AG08396 (cell line): ENCODE results near the gene PANX2.
A peak's percentile ranks its signal among the peaks of the same experiment; 100 is the strongest.
"Not testable (repeated sequence)": the region's sequence is repeated elsewhere in the genome, so short reads cannot be mapped to it uniquely, and the experiment has no call there.

Experiments
- DNase-seq: peaks from one replicate; pipeline ENCODE4 v3.0.0; 2012; ENCODE audit warnings: low spot score, mixed read lengths

PANX2 gene

DNA sequence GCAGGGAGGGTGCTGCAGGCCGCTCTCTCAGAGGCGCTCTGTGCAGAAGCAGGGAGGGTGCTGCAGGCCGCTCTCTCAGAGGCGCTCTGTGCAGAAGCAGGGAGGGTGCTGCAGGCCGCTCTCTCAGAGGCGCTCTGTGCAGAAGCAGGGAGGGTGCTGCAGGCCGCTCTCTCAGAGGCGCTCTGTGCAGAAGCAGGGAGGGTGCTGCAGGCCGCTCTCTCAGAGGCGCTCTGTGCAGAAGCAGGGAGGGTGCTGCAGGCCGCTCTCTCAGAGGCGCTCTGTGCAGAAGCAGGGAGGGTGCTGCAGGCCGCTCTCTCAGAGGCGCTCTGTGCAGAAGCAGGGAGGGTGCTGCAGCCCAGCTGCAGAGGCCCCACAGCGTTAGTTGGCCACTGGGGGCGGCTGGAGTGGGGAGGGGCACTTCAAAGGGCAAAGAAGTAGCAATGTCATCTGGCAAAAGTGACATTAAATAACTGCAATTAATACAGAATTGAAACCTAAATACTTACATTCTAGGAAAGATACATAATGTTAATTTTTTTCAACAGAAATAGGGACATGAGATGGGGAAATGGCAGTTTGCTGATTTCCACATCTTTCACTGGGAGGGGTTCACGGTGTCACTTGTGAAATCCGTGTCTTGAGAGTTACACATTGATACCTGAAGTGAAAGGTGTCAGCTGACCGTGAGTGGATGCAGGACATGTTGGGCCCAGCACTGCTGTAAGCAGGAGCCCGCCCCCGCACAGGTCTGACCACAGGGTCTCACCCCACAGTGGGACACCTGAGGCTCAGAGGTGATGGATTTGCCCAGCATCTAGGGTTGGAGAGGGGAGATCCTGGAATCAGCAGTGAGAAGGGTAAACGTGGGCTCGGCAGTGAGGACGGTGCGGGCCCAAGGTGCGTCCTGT is 23.0 kb upstream of the PANX2 start:
- not testable (repeated sequence) for DNase-seq

DNA sequence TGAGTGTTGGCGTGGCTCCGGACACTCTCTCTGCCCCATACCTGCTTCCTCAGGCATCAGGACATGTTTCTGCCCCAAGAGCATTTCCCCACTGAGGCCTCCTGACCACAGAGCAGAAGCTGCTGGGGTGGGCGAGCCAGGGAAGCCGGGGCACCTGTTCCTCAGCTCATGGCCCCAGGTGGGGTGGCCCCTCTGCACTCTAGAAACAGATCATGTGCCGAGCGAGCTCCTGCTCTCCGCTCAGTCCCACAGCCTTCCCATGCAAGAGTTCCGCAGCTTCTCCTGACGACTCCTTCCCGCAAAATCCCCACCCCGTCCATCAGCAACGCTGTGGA is 22.4 kb upstream of the PANX2 start:
- no peak for DNase-seq

DNA sequence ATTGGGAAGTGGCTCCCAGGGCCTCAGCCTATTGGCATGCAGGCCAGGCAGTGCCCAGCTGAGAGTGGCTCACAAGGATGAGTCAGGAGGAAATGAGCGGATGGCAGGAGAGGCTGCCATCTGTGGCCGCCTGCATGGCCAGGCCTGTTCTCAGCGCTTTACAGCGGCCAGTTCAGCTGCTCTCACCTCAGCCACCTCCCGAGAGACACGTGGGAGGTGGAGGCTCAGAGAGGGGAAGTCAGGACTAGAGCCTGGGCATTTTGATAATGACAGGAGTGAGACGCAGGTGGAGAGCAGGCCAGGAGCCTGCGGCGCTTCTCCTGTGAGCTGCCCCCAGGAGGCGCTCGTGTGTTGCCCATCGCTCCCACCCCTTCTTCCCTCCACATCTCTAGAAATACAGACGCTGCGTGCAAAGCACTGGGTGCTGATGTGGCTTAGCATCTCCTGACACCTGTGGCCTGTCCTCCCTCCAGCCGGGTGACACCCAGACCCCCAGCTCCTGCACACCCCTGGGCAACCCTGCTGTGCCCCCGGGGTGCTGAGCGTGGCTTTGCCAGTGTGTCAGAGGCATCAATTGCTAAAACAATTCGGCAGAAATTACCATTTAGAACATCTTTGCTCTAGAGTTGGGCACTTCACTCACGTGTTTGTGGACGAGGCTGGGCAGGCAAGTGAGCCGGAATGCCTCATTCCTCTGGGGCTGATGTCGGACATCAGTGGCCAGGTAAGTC is 21.4 kb upstream of the PANX2 start:
- DNase-seq: peak; percentile 61

DNA sequence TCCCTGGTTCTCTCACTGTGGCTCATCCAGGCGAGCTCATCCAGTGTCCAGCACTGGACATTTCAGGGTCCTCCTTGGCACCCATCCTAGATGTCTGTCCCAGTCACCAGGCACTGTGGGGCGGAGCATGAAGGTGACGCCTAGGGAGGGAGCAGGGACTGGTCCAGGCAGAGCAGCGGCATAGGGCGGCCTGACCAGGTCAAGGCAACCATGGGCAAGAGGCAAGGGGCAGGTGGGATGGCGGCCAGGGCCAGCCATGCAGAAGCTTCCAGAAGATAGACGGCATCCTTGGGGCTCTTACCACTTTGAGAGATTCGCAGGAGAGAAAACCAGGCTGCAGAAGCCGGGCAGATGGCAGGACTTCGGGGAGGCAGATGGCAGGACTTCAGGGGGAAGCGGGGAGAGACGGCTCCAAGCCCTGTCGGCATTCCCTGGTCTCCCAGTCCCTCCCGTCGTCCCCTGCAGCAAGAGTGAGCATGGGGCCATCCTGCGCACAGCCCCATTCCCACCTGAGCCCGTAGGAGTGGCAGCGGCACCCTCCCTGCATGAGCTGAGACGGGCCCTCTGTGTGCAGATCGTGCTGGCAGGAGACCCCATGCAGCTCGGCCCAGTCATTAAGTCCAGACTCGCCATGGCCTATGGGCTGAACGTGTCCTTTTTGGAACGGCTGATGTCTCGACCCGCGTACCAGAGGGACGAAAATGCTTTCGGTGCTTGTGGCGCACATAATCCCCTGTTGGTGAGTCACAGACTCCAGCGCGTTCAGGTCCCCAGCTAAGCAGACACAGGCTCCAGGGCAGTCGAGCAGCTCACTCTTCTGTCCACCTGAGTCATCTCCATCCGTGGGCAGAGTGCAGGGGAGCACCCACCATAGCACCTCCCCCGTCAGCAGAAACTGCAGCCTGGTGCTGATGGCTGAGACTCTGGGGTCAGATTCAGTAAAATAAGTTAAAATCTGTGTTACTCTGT is 20.1 kb upstream of the PANX2 start:
- DNase-seq: no peak

DNA sequence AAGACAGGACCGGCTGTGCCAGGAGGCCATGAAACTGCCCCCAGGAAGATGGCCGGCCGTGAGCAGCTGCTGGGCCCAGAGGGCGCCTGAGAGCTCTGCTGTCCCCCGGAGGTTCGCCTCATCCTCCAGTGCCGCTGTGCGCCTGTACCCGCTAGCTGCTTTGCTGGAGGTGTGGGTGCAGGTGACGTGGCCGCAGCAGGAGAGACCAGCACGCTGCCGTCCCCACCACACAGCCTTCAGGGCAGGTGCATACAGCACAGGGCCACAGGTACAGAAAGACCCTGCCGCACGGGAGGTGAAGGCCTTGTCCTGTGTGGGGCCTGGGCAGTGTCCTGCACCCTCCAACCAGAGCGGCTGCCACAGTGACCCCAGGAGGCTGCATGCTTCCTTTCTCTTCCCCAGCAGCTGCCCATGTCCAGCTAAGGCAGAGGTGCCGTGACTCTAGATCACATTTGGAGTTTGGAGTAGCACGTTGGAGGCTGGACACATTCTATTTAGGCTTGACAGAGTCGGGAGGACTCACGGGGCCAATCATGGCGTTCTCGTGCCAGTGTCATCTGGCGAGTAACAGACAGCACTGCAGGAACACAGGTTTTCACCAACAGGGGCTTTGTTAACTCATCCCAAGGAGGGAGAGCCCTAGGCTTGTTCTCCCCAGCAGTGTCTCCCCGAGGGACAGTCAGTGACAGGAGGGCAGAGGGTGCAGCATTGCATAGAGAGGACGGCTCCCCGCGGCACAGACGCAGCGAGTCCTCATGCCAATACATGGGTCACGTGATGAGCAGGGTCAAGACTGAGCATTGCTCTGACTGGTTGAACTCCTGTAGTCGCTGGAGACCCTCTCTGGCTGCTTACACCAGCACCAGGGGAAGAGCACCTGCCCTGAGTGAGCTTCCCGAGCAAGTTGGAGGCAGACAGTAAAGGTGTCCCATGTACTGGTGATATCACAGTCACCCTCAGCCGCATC is 18.7 kb upstream of the PANX2 start:
- DNase-seq: no peak

DNA sequence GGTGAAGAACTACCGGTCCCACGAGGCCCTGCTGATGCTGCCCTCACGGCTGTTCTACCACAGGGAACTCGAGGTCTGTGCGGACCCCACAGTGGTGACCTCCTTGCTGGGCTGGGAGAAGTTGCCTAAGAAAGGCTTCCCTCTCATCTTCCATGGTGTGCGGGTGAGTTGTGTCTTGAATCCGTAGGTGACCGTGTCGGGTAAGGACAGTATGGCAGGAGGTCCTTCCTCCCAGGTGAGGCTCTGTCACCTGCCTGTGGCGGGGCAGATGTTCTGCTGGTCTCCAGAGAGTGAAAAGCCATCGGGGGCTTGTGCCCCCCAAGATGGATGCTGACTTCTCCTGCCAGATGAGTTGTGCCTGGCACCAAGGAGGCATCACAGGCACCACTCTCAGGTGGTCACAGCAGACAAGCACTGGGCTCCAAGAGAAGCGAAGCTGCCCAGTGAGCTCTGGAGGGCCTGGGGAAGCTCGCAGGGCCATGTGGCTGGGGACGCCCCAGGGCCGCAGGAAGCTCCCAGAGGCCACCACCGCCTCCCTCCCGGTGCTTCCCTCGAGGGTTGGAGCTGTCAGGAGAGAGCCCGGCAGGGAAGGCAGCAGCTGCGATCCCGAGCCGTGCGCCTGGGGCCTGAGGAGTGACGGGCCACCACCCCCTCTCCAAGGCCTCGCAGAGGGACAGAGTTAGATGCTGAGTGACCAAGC is 17.3 kb upstream of the PANX2 start:
- no peak for DNase-seq

DNA sequence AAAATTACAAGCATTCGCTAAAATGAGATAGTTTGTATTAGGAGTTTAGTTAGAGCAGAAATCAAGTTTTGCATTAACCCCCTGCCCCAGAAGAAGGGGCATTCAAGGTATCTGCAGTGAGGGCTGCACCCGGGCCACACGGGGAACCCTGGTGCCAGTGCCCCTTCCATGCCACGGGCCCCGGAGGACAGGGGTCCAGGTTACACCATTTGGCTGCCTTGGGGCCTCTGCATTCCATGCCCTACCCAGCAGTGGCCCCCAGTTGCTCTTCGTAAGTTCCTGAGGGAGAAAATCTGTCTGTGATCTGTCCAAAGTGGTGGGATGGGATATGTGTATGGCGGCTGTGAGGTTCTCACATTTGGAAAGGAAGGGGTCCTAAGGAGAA is 16.8 kb upstream of the PANX2 start:
- DNase-seq: no peak

DNA sequence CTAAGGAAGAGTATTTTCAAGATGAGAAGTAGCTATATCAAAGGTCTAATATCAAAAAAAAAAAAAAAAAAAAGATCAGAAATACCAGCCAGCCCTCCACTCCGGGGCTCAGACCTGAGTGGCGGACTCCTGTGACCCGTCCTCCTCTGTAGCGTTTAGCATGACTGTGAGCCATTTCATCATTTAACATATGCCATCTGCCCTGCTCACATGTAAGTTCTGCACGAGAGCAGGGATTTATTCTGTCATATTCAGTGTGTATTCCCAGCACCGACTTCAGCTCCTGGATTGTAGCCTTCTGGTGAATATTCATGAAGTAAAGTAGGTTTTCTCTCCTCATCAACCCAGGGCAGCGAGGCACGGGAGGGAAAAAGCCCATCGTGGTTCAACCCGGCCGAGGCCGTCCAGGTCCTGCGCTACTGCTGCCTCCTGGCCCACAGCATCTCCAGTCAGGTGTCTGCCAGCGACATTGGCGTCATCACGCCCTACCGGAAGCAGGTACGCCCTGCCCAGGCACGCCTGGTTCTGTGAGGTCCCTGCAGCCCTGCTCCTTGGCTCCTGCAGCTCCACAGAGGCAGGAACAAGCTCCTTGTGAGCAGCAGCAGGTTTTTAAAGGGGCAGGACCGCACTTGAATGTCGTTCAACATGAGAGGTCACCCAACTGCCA is 12.7 kb upstream of the PANX2 start:
- DNase-seq: no peak

DNA sequence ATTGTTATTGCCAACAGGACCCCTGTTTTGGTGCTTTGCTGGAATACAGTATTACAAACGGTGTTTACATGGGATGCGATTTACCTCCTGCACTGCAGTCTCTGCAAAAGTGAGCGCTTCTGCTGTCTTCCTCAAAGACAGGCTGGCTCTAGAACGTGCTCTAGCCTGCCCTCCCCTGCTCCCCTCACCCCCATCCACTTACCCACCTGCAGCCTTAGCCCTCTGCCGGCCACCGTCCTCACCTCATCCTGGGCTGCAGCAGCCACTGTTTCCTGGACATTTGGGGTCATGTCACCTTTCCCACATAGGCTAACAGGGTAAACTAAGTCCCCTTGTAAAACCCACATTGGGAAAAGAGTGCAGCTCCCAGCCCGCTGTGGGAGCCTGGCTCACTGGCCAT is 9.6 kb upstream of the PANX2 start:
- no peak for DNase-seq

DNA sequence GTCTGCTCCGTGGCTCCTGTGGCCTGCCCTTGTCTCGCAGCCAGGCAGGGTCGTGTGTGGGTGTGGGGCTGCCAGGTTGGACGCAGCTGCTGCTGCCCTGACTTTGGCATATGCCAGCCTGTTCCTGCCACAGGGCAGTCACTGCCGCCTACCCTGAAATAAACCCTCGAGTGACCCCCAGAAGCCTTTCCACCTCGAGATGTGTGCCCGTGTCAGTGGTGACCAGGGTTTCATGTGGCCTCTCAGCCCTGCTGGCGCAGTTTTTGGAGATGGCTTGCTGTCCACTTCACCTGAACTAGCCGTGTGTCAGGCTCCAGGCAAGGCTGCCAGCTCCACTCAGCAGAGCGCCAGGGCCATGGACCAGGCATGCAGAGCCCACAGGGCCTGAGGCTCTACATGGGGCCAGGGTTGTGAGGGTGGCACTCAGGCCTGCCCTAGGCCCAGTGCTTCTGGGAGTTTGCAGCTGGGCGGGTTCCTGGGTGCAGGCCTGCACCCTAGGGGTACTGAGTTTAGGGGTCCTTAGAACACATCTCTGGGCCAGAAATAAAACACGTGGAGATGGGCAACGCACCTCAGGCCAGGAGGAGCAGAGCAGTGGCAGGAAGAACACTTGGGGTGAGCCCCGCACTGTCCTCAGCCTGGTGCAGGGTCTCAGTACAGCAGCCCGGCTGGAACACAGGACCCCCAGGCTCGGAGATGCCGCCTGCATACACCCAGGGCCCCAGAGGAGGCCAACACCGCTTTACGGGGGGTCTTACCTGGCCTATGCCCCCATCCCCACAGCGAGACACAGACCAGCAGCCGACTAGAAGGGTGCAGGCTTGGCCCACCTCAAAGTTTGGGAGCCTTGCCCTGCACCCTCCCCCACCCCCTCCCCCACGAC is 8.8 kb upstream of the PANX2 start:
- no peak for DNase-seq

DNA sequence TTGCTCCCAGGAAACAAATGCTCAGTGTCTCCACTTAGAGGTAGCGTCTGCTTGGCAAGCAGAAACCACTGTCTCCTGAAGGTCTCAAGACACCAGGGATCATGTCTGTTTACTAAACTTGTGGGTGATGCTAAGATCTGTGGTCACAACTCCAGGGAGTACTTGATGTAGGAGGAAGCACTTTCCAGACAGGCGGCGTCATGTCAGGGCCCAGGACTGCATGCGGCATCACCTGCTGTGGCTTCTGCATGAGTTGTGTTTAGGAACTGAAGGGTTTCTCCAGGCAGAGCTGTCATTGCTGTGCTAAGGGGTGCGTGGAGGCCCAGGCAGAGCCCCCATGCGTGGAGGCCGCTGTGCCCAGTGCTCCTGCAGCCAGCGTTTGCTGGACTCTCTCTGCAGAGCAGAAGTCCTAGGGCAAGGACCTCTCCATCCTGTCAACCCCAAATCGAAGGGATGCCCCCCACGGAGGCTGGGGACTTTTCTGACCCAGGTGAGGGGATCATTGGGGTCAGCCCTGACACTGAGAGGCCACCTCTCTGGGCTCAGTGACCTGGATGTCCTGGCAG is 8.1 kb upstream of the PANX2 start:
- DNase-seq: no peak

DNA sequence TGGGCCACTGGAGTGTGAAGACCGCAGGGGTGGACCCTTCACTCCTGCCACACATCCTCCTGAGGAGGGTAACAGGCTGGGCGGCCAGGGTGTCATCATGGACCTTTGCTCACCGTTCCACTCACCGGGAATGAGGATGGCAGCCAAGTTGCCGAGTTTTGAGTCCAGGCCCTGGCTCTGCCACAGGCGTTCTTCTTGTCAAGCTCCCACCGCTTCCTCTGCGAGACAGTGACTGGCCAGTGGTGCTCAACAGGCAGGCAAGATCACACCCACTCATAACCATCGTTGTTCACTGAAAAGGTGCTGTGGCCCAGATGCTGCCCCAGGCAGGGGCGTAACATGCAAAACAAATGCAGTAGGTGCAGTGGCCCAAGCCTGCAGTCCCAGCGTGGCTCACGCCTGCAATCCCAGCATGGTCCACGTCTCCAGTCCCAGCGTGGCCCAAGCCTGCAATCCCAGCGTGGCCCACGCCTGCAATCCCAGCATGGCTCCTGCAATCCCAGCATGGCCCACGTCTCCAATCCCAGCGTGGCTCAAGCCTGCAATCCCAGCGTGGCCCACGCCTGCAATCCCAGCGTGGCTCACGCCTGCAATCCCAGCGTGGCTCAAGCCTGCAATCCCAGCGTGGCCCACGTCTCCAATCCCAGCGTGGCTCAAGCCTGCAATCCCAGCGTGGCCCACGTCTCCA is 5.0 kb upstream of the PANX2 start:
- no peak for DNase-seq

DNA sequence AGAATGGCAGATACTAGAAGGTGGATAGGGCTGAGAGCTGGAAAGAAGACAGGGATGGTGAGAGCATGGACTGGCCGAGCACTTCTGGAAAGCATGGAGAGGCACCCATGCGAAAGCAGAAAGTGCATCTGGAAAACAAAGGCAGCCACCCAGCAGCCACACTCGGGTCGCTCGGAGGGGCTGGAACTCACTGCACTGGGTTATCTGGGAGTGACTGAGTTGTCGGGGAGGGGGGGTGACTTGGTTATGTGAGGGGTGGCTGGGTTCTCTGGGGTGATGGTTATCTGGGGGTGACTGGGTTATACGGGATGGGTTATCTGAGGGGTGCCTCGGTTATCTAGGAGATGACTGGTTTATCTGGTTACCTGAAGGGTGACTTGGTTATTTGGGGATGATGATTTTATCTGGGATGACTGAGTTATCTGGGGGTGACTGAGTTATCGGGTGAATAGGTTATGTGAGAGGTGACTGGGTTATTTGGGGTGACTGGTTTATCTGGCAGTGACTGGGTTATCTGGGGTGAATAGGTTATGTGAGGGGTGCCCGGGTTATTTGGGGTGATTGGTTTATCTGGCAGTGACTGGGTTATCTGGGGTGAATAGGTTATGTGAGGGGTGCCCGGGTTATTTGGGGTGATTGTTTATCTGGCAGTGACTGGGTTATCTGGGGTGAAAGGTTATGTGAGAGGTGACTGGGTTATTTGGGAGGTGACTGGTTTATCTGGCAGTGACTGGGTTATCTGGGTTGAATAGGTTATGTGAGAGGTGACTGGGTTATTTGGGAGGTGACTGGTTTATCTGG is 2.6 kb upstream of the PANX2 start:
- DNase-seq: no peak

DNA sequence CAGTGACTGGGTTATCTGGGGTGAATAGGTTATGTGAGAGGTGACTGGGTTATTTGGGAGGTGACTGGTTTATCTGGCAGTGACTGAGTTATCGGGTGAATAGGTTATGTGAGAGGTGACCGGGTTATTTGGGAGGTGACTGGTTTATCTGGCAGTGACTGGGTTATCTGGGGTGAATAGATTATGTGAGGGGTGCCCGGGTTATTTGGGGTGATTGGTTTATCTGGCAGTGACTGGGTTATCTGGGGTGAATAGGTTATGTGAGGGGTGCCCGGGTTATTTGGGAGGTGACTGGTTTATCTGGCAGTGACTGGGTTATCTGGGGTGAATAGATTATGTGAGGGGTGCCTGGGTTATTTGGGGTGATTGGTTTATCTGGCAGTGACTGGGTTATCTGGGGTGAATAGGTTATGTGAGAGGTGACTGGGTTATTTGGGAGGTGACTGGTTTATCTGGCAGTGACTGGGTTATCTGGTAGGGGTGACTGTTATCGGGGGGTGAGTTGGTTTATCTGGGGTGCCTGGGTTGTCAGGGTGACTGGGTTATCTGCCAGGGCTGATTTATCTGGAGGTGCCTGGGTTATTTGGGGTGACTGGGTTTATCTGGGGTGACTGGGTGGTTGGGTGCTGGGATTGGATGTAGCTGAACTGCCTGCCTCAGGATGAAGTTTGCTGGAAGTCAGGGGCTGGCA is 1.9 kb upstream of the PANX2 start:
- DNase-seq: not testable (repeated sequence)

DNA sequence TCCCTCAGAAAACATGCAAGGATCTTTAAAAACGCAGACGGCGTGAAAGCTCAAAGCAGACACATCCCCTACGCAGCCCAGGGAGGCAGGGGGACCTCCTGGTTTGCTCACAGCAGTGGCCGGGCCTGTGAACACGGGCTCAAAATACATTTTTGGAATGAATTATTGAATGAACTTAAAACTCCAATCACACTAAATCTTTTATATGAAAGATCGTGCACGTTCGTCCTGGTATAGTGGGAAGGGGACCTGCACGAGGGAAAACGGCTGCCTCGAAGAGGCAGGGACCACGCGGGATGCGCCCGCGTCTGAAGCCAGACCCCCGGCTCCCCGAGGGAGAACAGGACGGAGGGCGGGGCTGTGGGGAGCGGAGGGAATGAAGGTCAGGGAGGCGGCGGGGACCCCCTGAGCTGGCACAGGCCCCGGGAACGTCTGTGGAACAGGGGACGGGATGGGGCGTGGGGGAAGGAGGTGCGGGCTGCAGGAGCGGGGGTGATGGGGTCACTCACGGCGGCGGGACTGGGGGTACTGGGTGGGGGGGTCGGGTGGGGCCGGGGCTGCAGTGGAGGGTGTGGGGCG is 1.3 kb upstream of the PANX2 start:
- DNase-seq: no peak

DNA sequence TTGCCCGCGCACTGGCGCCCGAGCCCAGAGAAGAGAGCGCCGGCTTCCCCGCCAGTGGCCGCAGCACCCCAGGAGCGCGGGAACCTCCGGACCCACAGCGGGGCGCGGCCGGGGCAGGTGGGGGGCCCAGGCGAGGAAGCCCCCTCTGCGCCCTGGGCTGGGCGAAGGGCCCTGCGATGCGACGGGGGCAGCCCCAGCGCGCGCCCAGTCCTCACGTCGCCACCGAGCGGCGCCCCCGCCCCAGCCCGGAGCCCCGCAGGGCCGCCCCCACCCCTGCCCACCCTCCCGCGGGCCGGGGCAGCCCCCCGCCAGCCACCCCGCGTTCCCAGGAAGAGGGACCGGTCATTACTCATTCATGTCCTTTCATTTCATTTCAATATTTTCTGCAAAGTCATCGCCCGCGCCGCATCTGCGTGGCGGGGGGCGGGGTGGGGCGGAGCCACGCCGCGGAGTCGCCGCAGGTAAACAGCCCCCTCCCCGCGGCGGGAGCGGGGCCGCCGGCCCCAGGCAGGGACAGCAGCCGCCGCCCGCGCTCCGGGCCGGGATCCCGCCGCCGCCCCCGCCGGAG is 673 bp upstream of the PANX2 start:
- DNase-seq: no peak
